Subcutaneous abdominal adipose tissue (tissue), 5 donors: Measurements from ENCODE around the gene MACF1.
A peak's percentile ranks its signal among the peaks of the same experiment; 100 is the strongest.

Experiments
- H3K27ac ChIP-seq: one replicate; pipeline ENCODE4 v1.7.0; 2013; ENCODE audit warnings: low read depth, mild to moderate bottlenecking, inconsistent platforms, low read length, moderate library complexity
- H3K27me3 ChIP-seq, 5 donors: one replicate each; pipeline ENCODE4 v1.7.0; 2013; ENCODE audit warnings: low read length in 5 of 5, inconsistent platforms in 1 of 5; ENCODE audit not compliant: control insufficient read depth in 5 of 5, insufficient read depth in 4 of 5
- H3K36me3 ChIP-seq, 5 donors: one replicate each; pipeline ENCODE4 v1.7.0; 2013; ENCODE audit warnings: low read length in 5 of 5; ENCODE audit not compliant: control insufficient read depth in 5 of 5, insufficient read depth in 5 of 5
- H3K4me1 ChIP-seq, 5 donors: one replicate each; pipeline ENCODE4 v1.7.0; 2013; ENCODE audit warnings: low read length in 5 of 5, mild to moderate bottlenecking in 3 of 5, moderate library complexity in 1 of 5; ENCODE audit not compliant: control insufficient read depth in 5 of 5, insufficient read depth in 5 of 5
- H3K4me3 ChIP-seq, 5 donors: one replicate each; pipeline ENCODE4 v1.7.0; 2013; ENCODE audit warnings: low read length in 5 of 5, low read depth in 1 of 5
- H3K9ac ChIP-seq, 5 donors: one replicate each; pipeline ENCODE4 v1.7.0; 2013; ENCODE audit warnings: low read length in 5 of 5, mild to moderate bottlenecking in 4 of 5, moderate library complexity in 3 of 5
- H3K9me3 ChIP-seq, 5 donors: one replicate each; pipeline ENCODE4 v1.7.0; 2013; ENCODE audit warnings: low read length in 5 of 5; ENCODE audit not compliant: control insufficient read depth in 5 of 5
- donor health status: healthy.
- donor health status: healthy.
- donor health status: healthy.
- donor health status: healthy.
- donor health status: healthy.

The MACF1 gene

GRCh38 chr1:39381839-39382238 lies 177.3 kb downstream of the MACF1 start:
- H3K4me1 ChIP-seq = peaks cover 0 to 21% (median 4%) of the 10 kb centered on the region in 5 donors
- peaks cover 20 to 65% (median 46%) of the 10 kb centered on the region in 5 donors for H3K36me3 ChIP-seq
- H3K4me3 ChIP-seq = no peak overlapping the region
- H3K9me3 ChIP-seq = no peaks in the 10 kb centered on the region
- no peaks in the 10 kb centered on the region for H3K27me3 ChIP-seq
- no peak overlapping the region for H3K9ac ChIP-seq
- H3K27ac ChIP-seq = no peak overlapping the region

DNA sequence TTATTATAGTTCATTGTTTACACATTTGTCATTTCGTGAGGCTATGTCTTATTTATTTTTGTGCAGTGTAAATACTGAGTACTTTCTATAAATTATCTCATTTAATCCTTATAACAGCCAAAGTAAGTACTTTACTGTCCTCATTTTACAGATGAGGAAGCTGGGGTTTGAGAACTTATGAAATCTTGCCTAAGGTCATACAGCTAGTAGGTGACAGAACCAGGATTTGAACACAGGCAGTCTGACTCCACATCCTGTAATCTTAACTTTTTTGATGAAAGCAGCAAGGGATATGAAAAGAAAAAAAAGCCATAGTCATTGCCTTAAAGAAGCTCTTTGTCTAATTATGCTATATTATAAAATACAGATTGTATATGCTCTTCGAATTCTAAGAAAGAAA lies 179.8 kb downstream of the MACF1 start:
- H3K4me3 ChIP-seq = no peak overlapping the region
- H3K4me1 ChIP-seq = peaks cover 0 to 21% (median 4%) of the 10 kb centered on the region in 5 donors
- H3K9me3 ChIP-seq = no peaks in the 10 kb centered on the region
- peaks cover 16 to 76% (median 55%) of the 10 kb centered on the region in 5 donors for H3K36me3 ChIP-seq
- H3K27me3 ChIP-seq = no peaks in the 10 kb centered on the region
- H3K9ac ChIP-seq = no peak overlapping the region
- peak overlapping the region; percentile 68 for H3K27ac ChIP-seq

DNA sequence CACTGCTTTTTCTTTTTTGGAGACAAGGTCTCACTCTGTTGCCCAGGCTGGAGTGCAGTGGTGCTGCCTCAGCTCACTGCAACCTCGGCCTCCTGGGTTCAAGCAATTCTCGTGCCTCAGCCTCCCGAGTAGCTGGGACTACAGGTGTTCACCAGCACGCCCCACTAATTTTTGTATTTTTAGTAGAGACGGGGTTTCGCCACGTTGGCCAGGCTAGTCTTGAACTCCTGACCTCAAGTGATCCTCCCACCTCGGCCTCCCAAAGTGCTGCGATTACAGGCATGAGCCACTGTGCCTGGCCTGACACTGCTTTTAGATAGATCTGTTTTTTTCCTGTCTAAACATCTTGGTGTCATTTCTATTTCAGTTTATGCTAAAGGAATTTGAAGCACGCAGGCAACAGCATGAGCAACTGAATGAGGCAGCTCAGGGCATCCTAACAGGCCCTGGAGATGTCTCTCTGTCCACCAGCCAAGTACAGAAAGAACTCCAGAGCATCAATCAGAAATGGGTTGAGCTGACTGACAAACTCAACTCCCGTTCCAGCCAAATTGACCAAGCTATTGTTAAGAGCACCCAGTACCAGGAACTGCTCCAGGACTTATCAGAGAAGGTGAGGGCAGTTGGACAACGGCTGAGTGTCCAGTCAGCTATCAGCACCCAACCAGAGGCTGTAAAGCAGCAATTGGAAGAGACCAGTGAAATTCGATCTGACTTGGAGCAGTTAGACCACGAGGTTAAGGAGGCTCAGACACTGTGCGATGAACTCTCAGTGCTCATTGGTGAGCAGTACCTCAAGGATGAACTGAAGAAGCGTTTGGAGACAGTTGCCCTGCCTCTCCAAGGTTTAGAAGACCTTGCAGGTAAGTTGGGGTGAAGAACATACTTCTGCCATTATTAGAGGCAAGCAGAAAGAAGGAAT lies 180.8 kb downstream of the MACF1 start:
- no peaks in the 10 kb centered on the region for H3K27me3 ChIP-seq
- peak overlapping the region; percentile 68 for H3K27ac ChIP-seq
- no peak overlapping the region for H3K4me3 ChIP-seq
- no peak overlapping the region for H3K9ac ChIP-seq
- no peaks in the 10 kb centered on the region for H3K9me3 ChIP-seq
- peaks cover 7 to 72% (median 49%) of the 10 kb centered on the region in 5 donors for H3K36me3 ChIP-seq
- H3K4me1 ChIP-seq = peaks cover 0 to 21% (median 4%) of the 10 kb centered on the region in 5 donors

GRCh38 chr1:39386997-39387396 lies 182.5 kb downstream of the MACF1 start:
- H3K9me3 ChIP-seq = no peaks in the 10 kb centered on the region
- H3K4me1 ChIP-seq = peaks cover 0 to 28% (median 12%) of the 10 kb centered on the region in 5 donors
- no peaks in the 10 kb centered on the region for H3K27me3 ChIP-seq
- peaks cover 5 to 61% (median 38%) of the 10 kb centered on the region in 5 donors for H3K36me3 ChIP-seq
- H3K4me3 ChIP-seq = no peak overlapping the region
- no peak overlapping the region for H3K9ac ChIP-seq
- H3K27ac ChIP-seq = no peak overlapping the region

- Histone ChIP-seq H3K4me3 (no peak overlapping the region), H3K9me3 (no peaks in the 10 kb centered on the region), H3K36me3 (peaks cover 5 to 57% (median 37%) of the 10 kb centered on the region in 5 donors), H3K9ac (no peak overlapping the region), H3K27ac (no peak overlapping the region), H3K27me3 (no peaks in the 10 kb centered on the region), H3K4me1 (peaks cover 1 to 33% (median 16%) of the 10 kb centered on the region in 5 donors)
Measured at GRCh38 chr1:39387452-39387851, 183.0 kb downstream of the MACF1 start.

- H3K4me1 ChIP-seq = peaks cover 6 to 51% (median 41%) of the 10 kb centered on the region in 5 donors
- H3K4me3 ChIP-seq = peak overlapping the region in 1 of 5 donors; percentile 8
- no peaks in the 10 kb centered on the region for H3K27me3 ChIP-seq
- H3K36me3 ChIP-seq = peaks cover 5 to 26% (median 19%) of the 10 kb centered on the region in 5 donors
- H3K9ac ChIP-seq = peak overlapping the region in 4 of 5 donors; percentile 7 to 49 (median 35)
- H3K9me3 ChIP-seq = no peaks in the 10 kb centered on the region
- peak overlapping the region; percentile 93 for H3K27ac ChIP-seq
Measured at GRCh38 chr1:39391691-39392679, 187.5 kb downstream of the MACF1 start.

- Histone ChIP-seq H3K36me3 (peaks cover 0 to 16% (median 9%) of the 10 kb centered on the region in 5 donors), H3K9me3 (no peaks in the 10 kb centered on the region), H3K27me3 (no peaks in the 10 kb centered on the region), H3K4me1 (peaks cover 6 to 54% (median 42%) of the 10 kb centered on the region in 5 donors), H3K4me3 (no peak overlapping the region), H3K9ac (peak overlapping the region in 2 of 5 donors; percentile 32 to 38), H3K27ac (peak overlapping the region; percentile 93)
Measured at GRCh38 chr1:39392851-39393573, 188.5 kb downstream of the MACF1 start.

DNA sequence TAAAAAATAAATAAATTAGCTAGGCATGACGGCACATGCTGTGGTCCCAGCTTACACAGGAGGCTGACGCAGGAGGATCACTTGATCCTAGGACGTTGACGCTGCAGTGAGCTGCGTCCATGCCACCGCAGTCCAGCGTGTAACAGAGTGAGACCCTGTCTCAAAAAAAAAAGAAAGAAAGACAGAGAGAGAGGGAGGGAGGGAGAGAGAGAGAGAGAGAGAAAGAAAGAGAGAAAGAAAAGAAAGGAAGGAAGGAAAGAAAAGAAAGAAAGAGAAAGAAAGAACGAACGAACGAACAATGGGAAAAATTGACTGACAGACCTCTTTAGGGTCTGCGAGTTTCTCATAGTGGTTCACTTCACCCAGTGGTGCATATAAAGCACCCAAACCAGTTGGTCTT lies 189.2 kb downstream of the MACF1 start:
- no peak overlapping the region for H3K9ac ChIP-seq
- H3K4me3 ChIP-seq = no peak overlapping the region
- peak overlapping the region; percentile 93 for H3K27ac ChIP-seq
- H3K36me3 ChIP-seq = peaks cover 0 to 9% (median 3%) of the 10 kb centered on the region in 5 donors
- H3K4me1 ChIP-seq = peaks cover 6 to 61% (median 49%) of the 10 kb centered on the region in 5 donors
- H3K9me3 ChIP-seq = no peaks in the 10 kb centered on the region
- no peaks in the 10 kb centered on the region for H3K27me3 ChIP-seq

GRCh38 chr1:39394059-39394458 lies 189.6 kb downstream of the MACF1 start:
- no peak overlapping the region for H3K4me3 ChIP-seq
- no peaks in the 10 kb centered on the region for H3K27me3 ChIP-seq
- peaks cover 0 to 9% (median 3%) of the 10 kb centered on the region in 5 donors for H3K36me3 ChIP-seq
- H3K27ac ChIP-seq = no peak overlapping the region
- no peaks in the 10 kb centered on the region for H3K9me3 ChIP-seq
- no peak overlapping the region for H3K9ac ChIP-seq
- peaks cover 10 to 65% (median 53%) of the 10 kb centered on the region in 5 donors for H3K4me1 ChIP-seq
